Measurements from ENCODE around the gene PITPNC1. TPM values are rescaled to one million over a fixed set of nuclear protein-coding genes. Genes with fewer than 3 reads are reported as not detected.

PITPNC1 gene
- total RNA-seq, 1 donor from 2014 or later, result 39.7 TPM

DNA sequence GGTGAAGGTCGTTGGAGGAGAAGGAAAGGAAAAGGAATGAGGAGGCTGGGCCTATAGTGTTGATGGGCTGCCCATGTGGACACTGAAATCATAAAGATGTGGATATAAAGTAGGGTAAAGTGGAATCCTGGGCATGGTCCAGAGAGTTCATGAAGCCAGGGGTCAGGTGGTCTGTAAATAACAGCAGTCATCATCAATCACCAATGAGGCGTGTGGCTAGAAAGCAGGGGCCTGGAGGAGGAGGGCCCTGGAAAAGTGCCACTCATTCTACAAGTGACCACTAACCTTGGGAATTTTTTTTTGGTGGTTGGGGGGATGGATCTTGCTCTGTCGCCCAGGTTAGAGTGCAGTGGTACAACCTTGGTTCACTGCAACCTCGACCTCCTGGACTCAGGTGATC, 225.4 kb downstream of the PITPNC1 start:
- H3K4me1 Mint-ChIP-seq (ENCODE audit: unreplicated experiment), result peaks cover 12% of the 10 kb centered on the region
- no peak overlapping the region for H3K27ac Mint-ChIP-seq (ENCODE audit: unreplicated experiment)
- no peak for DNase-seq (ENCODE audit: low spot score)
- no peak overlapping the region for H3K4me3 Mint-ChIP-seq (ENCODE audit: unreplicated experiment)
- H3K27me3 Mint-ChIP-seq (ENCODE audit: unreplicated experiment), result no peaks in the 10 kb centered on the region
- no peaks in the 10 kb centered on the region for H3K9me3 Mint-ChIP-seq (ENCODE audit: unreplicated experiment)
- TF ChIP-seq, protein P1, sequence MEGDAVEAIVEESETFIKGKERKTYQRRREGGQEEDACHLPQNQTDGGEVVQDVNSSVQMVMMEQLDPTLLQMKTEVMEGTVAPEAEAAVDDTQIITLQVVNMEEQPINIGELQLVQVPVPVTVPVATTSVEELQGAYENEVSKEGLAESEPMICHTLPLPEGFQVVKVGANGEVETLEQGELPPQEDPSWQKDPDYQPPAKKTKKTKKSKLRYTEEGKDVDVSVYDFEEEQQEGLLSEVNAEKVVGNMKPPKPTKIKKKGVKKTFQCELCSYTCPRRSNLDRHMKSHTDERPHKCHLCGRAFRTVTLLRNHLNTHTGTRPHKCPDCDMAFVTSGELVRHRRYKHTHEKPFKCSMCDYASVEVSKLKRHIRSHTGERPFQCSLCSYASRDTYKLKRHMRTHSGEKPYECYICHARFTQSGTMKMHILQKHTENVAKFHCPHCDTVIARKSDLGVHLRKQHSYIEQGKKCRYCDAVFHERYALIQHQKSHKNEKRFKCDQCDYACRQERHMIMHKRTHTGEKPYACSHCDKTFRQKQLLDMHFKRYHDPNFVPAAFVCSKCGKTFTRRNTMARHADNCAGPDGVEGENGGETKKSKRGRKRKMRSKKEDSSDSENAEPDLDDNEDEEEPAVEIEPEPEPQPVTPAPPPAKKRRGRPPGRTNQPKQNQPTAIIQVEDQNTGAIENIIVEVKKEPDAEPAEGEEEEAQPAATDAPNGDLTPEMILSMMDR (IDR thresholded peaks at IDR 0.05; ENCODE audit: unreplicated experiment), result no peak
- H3K36me3 Mint-ChIP-seq (ENCODE audit: low read depth, unreplicated experiment), result peaks cover 10% of the 10 kb centered on the region

- H3K36me3 Mint-ChIP-seq (ENCODE audit: low read depth, unreplicated experiment), result peaks cover 7% of the 10 kb centered on the region
- DNase-seq (ENCODE audit: low spot score), result peak; percentile 42
- no peak overlapping the region for H3K27ac Mint-ChIP-seq (ENCODE audit: unreplicated experiment)
- no peak overlapping the region for H3K4me3 Mint-ChIP-seq (ENCODE audit: unreplicated experiment)
- no peaks in the 10 kb centered on the region for H3K9me3 Mint-ChIP-seq (ENCODE audit: unreplicated experiment)
- TF ChIP-seq, protein P1 (IDR thresholded peaks at IDR 0.05; ENCODE audit: unreplicated experiment), result peak; percentile 29
- H3K27me3 Mint-ChIP-seq (ENCODE audit: unreplicated experiment), result no peaks in the 10 kb centered on the region
- H3K4me1 Mint-ChIP-seq (ENCODE audit: unreplicated experiment), result peaks cover 12% of the 10 kb centered on the region
Measured at GRCh38 chr17:67602974-67603373, 225.9 kb downstream of the PITPNC1 start.

- Mint-ChIP-seq H3K4me3 (ENCODE audit: unreplicated experiment) (no peak overlapping the region), H3K36me3 (ENCODE audit: low read depth, unreplicated experiment) (peaks cover 4% of the 10 kb centered on the region), H3K9me3 (ENCODE audit: unreplicated experiment) (no peaks in the 10 kb centered on the region), H3K27me3 (ENCODE audit: unreplicated experiment) (no peaks in the 10 kb centered on the region), H3K27ac (ENCODE audit: unreplicated experiment) (no peak overlapping the region), H3K4me1 (ENCODE audit: unreplicated experiment) (peaks cover 12% of the 10 kb centered on the region)
- no peak for DNase-seq (ENCODE audit: low spot score)
- TF ChIP-seq, protein P1 (IDR thresholded peaks at IDR 0.05; ENCODE audit: unreplicated experiment), result no peak
Measured at GRCh38 chr17:67605256-67605912, 228.3 kb downstream of the PITPNC1 start.

- no peaks in the 10 kb centered on the region for H3K9me3 Mint-ChIP-seq (ENCODE audit: unreplicated experiment)
- H3K4me1 Mint-ChIP-seq (ENCODE audit: unreplicated experiment), result peaks cover 9% of the 10 kb centered on the region
- DNase-seq (ENCODE audit: low spot score), result no peak
- no peak overlapping the region for H3K27ac Mint-ChIP-seq (ENCODE audit: unreplicated experiment)
- H3K27me3 Mint-ChIP-seq (ENCODE audit: unreplicated experiment), result no peaks in the 10 kb centered on the region
- peaks cover 4% of the 10 kb centered on the region for H3K36me3 Mint-ChIP-seq (ENCODE audit: low read depth, unreplicated experiment)
- TF ChIP-seq, protein P1 (IDR thresholded peaks at IDR 0.05; ENCODE audit: unreplicated experiment), result no peak
- H3K4me3 Mint-ChIP-seq (ENCODE audit: unreplicated experiment), result no peak overlapping the region
Measured at GRCh38 chr17:67606471-67606870, 229.4 kb downstream of the PITPNC1 start.

DNA sequence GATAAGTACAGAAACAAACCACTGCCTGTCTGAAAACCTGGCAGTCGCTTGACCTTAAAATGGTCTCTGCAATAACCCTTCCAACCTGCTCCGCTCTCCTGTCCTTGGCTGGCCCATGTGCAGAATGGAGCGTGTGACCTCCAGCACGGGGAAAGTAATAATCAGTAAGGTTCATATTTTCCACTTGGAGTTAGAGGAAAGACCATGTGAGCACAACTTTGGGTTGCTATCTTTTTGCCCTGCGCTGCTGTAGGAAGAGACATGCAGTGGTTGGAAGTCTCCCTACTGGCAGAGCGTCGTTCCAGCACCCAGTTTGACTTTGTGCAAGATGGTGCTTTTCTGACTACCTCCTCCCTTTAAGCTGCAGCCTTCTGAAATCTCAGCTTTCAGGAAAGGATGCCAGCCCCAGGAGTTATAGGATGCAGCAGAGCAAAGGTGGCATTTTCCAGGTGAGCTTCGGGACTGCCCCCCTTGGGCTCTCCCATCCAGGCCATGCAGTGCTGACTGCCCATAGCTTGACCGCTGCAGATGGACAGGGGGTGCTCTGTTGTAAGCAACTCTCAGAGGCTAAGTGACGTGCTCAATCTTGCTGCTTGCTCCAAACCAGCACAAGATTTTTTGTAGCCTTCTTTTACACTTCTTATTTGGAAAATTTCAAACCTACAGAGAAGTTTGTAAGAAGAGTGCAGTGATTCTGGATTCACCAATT, 230.0 kb downstream of the PITPNC1 start:
- H3K4me1 Mint-ChIP-seq (ENCODE audit: unreplicated experiment), result peaks cover 5% of the 10 kb centered on the region
- H3K9me3 Mint-ChIP-seq (ENCODE audit: unreplicated experiment), result no peaks in the 10 kb centered on the region
- peaks cover 4% of the 10 kb centered on the region for H3K36me3 Mint-ChIP-seq (ENCODE audit: low read depth, unreplicated experiment)
- no peak overlapping the region for H3K4me3 Mint-ChIP-seq (ENCODE audit: unreplicated experiment)
- no peak for DNase-seq (ENCODE audit: low spot score)
- H3K27ac Mint-ChIP-seq (ENCODE audit: unreplicated experiment), result no peak overlapping the region
- TF ChIP-seq, protein P1 (IDR thresholded peaks at IDR 0.05; ENCODE audit: unreplicated experiment), result no peak
- no peaks in the 10 kb centered on the region for H3K27me3 Mint-ChIP-seq (ENCODE audit: unreplicated experiment)
